HEK293T (cell line): Measurements from ENCODE around the gene CD40.

Source experiments
- CTCF ChIA-PET: fragments of 350-600 bp; formaldehyde crosslinking; extraction: SDS; loops from one replicate; lab custom pipeline; 2021; ENCODE audit warnings: antibody characterized with exemption, inconsistent platforms; lab: Yijun Ruan, JAX
- POLR2A ChIA-PET: fragments of 350-600 bp; formaldehyde crosslinking; extraction: SDS; loops from one replicate; lab custom pipeline; 2020; ENCODE audit warnings: antibody characterized with exemption, inconsistent platforms; lab: Yijun Ruan, JAX
- DNase-seq: peaks from one replicate; pipeline ENCODE4 v3.0.0; 2012; ENCODE audit warnings: mixed read lengths; ENCODE audit errors: extremely low spot score
- ARNT ChIP-seq: fragments of 450-650 bp; IDR thresholded peaks from 2 replicates; pipeline ENCODE4 v1.6.1; 2017; ENCODE audit warnings: mild to moderate bottlenecking
- BHLHE40 ChIP-seq: fragments of 450-650 bp; IDR thresholded peaks from 2 replicates; pipeline ENCODE4 v1.6.1; 2016; ENCODE audit warnings: mild to moderate bottlenecking, moderate library complexity, borderline replicate concordance
- CTBP1 ChIP-seq: fragments of 450-650 bp; IDR thresholded peaks from 2 replicates; pipeline ENCODE4 v1.6.1; 2016; ENCODE audit warnings: borderline replicate concordance
- ELF4 ChIP-seq: fragments of 450-650 bp; IDR thresholded peaks from 2 replicates; pipeline ENCODE4 v1.6.1; 2017; ENCODE audit warnings: antibody characterized with exemption
- FOXA1 ChIP-seq: fragments of 450-650 bp; IDR thresholded peaks from 2 replicates; pipeline ENCODE4 v1.6.1; 2016; ENCODE audit warnings: mild to moderate bottlenecking
- FOXK2 ChIP-seq: fragments of 450-650 bp; IDR thresholded peaks from 2 replicates; pipeline ENCODE4 v1.6.1; 2016; ENCODE audit warnings: mild to moderate bottlenecking
- FOXM1 ChIP-seq: fragments of 450-650 bp; IDR thresholded peaks from 2 replicates; pipeline ENCODE4 v1.6.1; 2017; ENCODE audit warnings: mild to moderate bottlenecking, borderline replicate concordance
- HDGF ChIP-seq: fragments of 450-650 bp; IDR thresholded peaks from 2 replicates; pipeline ENCODE4 v1.6.1; 2017; ENCODE audit warnings: antibody characterized with exemption, borderline replicate concordance
- L3MBTL2 ChIP-seq: fragments of 450-650 bp; conservative IDR thresholded peaks from 2 replicates; pipeline ENCODE4 v1.6.1; 2016; ENCODE audit warnings: mild to moderate bottlenecking
- LEF1 ChIP-seq: fragments of 450-650 bp; IDR thresholded peaks from 2 replicates; pipeline ENCODE4 v1.6.1; 2017; ENCODE audit warnings: mild to moderate bottlenecking, borderline replicate concordance
- NFRKB ChIP-seq: fragments of 450-650 bp; IDR thresholded peaks from 2 replicates; pipeline ENCODE4 v1.6.1; 2016; ENCODE audit warnings: mild to moderate bottlenecking, moderate library complexity
- SP1 ChIP-seq: fragments of 450-650 bp; IDR thresholded peaks from 2 replicates; pipeline ENCODE4 v1.6.1; 2017
- SUZ12 ChIP-seq: fragments of 450-650 bp; IDR thresholded peaks from 2 replicates; pipeline ENCODE4 v1.6.1; 2016; ENCODE audit warnings: mild to moderate bottlenecking
- TARDBP ChIP-seq: fragments of 450-650 bp; IDR thresholded peaks from 2 replicates; pipeline ENCODE4 v1.6.1; 2016
- ZNF384 ChIP-seq: fragments of 450-650 bp; IDR thresholded peaks from 2 replicates; pipeline ENCODE4 v1.6.1; 2016
- TF ChIP-seq, protein P1 (sequence below): fragments of 450-650 bp; IDR thresholded peaks from 2 replicates; pipeline ENCODE4 v1.6.1; 2016

CD40 gene

DNA sequence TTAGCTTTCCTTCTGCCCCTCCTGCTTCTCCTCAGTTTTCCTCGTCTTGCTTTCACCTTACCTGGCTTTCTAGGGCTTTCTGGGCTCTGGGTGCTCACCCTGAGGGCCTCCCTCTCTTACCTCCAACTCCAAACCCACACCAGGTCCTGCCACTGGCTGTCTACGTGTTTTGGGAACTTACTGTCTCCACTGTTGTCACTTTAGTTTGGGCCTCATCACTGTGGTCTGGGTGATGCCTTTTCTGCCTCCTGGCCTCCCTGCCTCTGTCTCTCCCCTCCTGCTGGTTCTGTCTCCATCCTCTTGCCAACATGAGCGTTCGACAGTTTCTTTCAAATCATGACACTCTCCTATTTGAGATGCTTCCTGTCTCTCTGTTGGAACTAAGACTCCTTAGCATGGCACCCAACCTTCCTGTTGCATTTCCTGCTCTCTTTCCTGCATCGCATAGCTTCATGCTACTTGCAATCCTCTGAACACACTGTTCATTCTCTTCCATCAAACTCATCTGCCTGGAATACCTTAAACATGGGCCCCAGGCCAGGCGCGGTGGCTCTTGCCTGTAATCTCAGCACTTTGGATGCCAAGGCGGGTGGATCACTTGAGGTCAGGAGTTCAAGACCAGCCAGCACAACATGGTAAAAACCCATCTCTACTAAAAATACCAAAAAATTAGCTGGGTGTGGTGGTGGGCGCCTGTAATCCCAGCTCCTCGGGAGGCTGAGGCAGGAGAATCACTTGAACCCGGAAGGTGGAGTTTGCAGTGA is 5.5 kb downstream of the CD40 start:
- CTCF ChIA-PET: interaction anchor here (0.9 to 1.3 kb wide), 2 partner anchors 8 to 225 kb away, joined by 3 to 4 read pairs; no protein-coding TSS in a partner anchor

DNA sequence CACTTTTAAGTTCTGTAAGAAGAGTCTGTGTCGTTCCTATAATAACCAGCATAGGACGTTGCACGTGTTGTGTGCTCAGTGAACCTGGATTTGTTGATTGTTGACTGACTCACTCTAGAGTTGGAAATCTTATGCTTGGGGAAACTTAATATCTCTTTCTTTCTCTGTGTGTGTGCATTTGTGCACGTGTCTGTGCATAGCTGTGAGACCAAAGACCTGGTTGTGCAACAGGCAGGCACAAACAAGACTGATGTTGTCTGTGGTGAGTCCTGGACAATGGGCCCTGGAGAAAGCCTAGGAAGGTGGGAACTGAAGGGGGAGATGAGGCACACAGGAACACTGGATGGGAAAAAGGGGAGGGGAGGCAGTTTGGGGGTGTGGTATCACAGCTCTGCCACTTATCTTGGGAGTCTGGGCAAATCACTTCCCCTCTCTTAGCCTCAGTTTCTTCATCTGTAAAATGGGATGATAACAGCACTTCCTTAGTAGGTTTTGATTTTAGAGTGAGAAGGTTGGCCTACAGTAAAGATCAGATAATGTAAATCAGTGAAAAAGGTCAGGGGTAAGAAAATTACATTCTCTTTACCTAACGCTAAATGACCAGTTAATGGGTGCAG is 8.4 kb downstream of the CD40 start:
- TF ChIP-seq BHLHE40: no peak
- no peak for TF ChIP-seq ZNF384
- no peak for TF ChIP-seq SP1
- TF ChIP-seq FOXM1: no peak
- TF ChIP-seq L3MBTL2: no peak
- TF ChIP-seq ARNT: no peak
- TF ChIP-seq SUZ12: no peak
- TF ChIP-seq TARDBP: no peak
- no peak for TF ChIP-seq FOXK2
- no peak for TF ChIP-seq LEF1
- no peak for TF ChIP-seq HDGF
- no peak for TF ChIP-seq ELF4
- TF ChIP-seq, protein P1, sequence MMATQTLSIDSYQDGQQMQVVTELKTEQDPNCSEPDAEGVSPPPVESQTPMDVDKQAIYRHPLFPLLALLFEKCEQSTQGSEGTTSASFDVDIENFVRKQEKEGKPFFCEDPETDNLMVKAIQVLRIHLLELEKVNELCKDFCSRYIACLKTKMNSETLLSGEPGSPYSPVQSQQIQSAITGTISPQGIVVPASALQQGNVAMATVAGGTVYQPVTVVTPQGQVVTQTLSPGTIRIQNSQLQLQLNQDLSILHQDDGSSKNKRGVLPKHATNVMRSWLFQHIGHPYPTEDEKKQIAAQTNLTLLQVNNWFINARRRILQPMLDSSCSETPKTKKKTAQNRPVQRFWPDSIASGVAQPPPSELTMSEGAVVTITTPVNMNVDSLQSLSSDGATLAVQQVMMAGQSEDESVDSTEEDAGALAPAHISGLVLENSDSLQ: no peak
- no peak for TF ChIP-seq CTBP1
- no peak for TF ChIP-seq FOXA1
- TF ChIP-seq NFRKB: no peak
- DNase-seq: no peak
- CTCF ChIA-PET: no interaction called here
- POLR2A ChIA-PET: no interaction called here

More for the DNA sequence above, 5.5 kb downstream of the CD40 start:
- TF ChIP-seq HDGF (no peak), FOXA1 (no peak), SUZ12 (no peak), ELF4 (no peak), CTBP1 (no peak), SP1 (no peak), ZNF384 (no peak), NFRKB (no peak), ARNT (no peak), TARDBP (no peak), FOXM1 (no peak), FOXK2 (no peak), LEF1 (no peak)
- TF ChIP-seq, protein P1: no peak
- POLR2A ChIA-PET: no interaction called here
- DNase-seq: no peak

DNA sequence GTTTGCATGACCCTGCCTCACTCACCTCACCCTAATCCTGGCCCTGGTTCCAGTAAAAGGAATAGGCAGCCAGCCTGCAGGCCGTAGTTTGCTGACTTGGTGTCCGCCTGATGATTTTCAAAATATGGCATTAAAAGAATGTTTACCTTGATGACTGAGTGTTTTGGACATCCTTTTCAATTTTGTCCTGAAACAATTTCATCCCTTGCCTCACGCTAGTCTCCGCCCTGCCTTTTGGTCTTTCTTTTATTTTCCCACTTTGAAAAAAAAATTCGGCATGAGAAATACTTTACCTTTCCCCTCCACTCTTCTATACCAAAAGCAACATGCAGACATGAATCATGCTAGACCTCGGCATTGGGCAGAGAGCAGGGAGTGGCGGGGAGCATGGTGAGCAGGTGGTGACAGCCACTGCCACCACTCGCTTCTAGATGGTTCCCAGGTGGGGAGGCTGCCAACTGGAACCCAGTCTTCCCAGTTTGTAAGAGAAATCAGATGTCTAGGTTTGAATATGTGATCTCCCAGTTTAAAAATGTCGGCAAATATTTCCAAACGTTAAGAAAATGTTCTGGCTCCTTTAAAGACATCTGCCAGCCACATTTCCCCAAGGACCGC is 9.4 kb downstream of the CD40 start:
- ChIA-PET POLR2A (no interaction called here), CTCF (no interaction called here)
- TF ChIP-seq TARDBP (no peak), LEF1 (no peak), SP1 (no peak), SUZ12 (no peak), FOXK2 (no peak), BHLHE40 (no peak), NFRKB (no peak), CTBP1 (no peak), ELF4 (no peak), FOXM1 (no peak), ZNF384 (no peak), HDGF (no peak), FOXA1 (no peak)
- TF ChIP-seq, protein P1: no peak
- no peak for DNase-seq

DNA sequence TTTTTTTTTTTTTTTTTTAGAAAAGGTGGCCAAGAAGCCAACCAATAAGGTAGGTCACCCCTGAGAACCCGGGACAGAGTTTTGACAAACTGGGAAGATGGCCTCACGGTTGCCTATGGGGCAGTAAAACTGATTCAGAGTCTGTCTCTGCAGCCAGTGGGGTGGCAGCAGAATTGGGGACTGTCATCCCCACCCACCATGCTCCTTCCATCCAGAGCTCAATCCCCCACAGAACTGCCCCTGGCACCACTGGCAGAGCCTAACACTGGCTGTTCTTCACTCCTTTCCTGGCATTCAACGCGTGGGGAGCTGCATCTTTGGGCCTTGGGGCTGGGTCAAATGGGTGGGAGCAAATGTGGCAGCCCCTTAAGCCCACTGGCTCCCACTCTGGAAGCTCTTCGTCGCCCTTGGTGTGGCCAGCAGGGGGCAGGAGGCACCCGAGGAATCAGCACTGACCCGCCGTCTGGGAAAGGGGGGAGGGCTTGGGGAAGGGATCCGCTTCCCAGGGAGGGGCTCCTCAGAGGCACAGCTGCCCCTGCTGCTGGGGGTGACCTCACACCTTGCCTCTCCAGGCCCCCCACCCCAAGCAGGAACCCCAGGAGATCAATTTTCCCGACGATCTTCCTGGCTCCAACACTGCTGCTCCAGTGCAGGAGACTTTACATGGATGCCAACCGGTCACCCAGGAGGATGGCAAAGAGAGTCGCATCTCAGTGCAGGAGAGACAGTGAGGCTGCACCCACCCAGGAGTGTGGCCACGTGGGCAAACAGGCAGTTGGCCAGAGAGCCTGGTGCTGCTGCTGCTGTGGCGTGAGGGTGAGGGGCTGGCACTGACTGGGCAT is 10.4 kb downstream of the CD40 start:
- CTCF ChIA-PET: interaction anchor here (0.5 to 1.2 kb wide), 12 partner anchors 9 to 316 kb away, joined by 3 to 5 read pairs (median 3); partner anchors contain the start of gene UBE2C
- DNase-seq: peak; percentile 69
- TF ChIP-seq, protein P1: no peak
- TF ChIP-seq CTBP1 (no peak), ZNF384 (no peak), FOXK2 (no peak), LEF1 (no peak), L3MBTL2 (no peak), ELF4 (no peak)
- POLR2A ChIA-PET: no interaction called here
